ENCODE results near the gene SAMHD1. TPM values are rescaled to one million over a fixed set of nuclear protein-coding genes. Genes with fewer than 3 reads are reported as not detected.

The SAMHD1 gene
- total and polyA plus RNA-seq, 2 of the 13 experiments (the other 11 are each of a cell fraction or from before 2014, with no cell fraction given), result 16.9 to 43.5 TPM

GRCh38 chr20:36890586-36890985 lies 60.9 kb downstream of the SAMHD1 start:
- 93% methylated on average over 9 of the region's 9 CpGs for WGBS (ENCODE audit: low lambda C conversion rate)
- CTCF ChIA-PET (ENCODE audit: low intra/inter-chr PET ratio, low total read pairs), result no interaction called here

More at GRCh38 chr20:36890586-36890985, 60.9 kb downstream of the SAMHD1 start:
- no peaks in the 10 kb centered on the region for H3K27me3 ChIP-seq (ENCODE audit: control insufficient read depth in 1 of 2, insufficient read depth in 2 of 2, low read length in 2 of 2)
- no TSS peak for BruUV-seq (replicated peaks)
- H3K9ac ChIP-seq (ENCODE audit: insufficient read depth, low read depth, low read length), result no peak overlapping the region
- no peaks in the 10 kb centered on the region for H3K9me3 ChIP-seq (ENCODE audit: low read length)
- FAIRE-seq (no peak), DNase-seq (ENCODE audit: low spot score) (no peak), ATAC-seq (no peak)
- H3K4me2 ChIP-seq (ENCODE audit: low read depth, low read length), result no peak overlapping the region
- H3K36me3 ChIP-seq (replicated peaks in 1 of 2; ENCODE audit: control insufficient read depth in 1 of 2, insufficient read depth in 2 of 2, low read length in 2 of 2), result peaks cover 8 to 27% of the 10 kb centered on the region in 2 experiments
- no peak overlapping the region for H2AFZ ChIP-seq (ENCODE audit: low read length)
- intact Hi-C loops (cut with micrococcal nuclease; ENCODE audit: unreplicated experiment) (no loop called here), in situ Hi-C loops (cut with HindIII; ENCODE audit: extremely low pct_ligation_motif_present, low pct_unique_long_range_greater_than_20kb) (no loop called here)
- peaks cover 7% of the 10 kb centered on the region for H3K4me1 ChIP-seq (ENCODE audit: insufficient read depth, low read length)
- TF ChIP-seq FOXP4 (CRISPR knock-in tag; IDR thresholded peaks at IDR 0.05), result no peak
- TF ChIP-seq ZNF552 (CRISPR knock-in tag; IDR thresholded peaks at IDR 0.05; ENCODE audit: borderline replicate concordance), result no peak
- no peak for TF ChIP-seq CAMTA2 (CRISPR knock-in tag; IDR thresholded peaks at IDR 0.05; ENCODE audit: borderline replicate concordance)
- no peak for TF ChIP-seq ZNF616 (CRISPR knock-in tag; IDR thresholded peaks at IDR 0.05; ENCODE audit: low read depth)
- TF ChIP-seq ZNF883 (CRISPR knock-in tag; IDR thresholded peaks at IDR 0.05; ENCODE audit: not compliant biosample characterization), result no peak
- TF ChIP-seq ZNF101 (CRISPR knock-in tag; IDR thresholded peaks at IDR 0.05; ENCODE audit: borderline replicate concordance, low read depth), result no peak
- no peak for TF ChIP-seq POLR2G (IDR thresholded peaks at IDR 0.05; ENCODE audit: low read depth, low read length)
- TF ChIP-seq ZNF841 (CRISPR knock-in tag; IDR thresholded peaks at IDR 0.05; ENCODE audit: borderline replicate concordance), result no peak
- TF ChIP-seq ZNF749 (CRISPR knock-in tag; IDR thresholded peaks at IDR 0.05; ENCODE audit: borderline replicate concordance), result no peak
- no peak for TF ChIP-seq TCF12 (IDR thresholded peaks at IDR 0.05)
- TF ChIP-seq TCF12 (CRISPR knock-in tag; IDR thresholded peaks at IDR 0.05), result no peak
- TF ChIP-seq ZNF414 (CRISPR knock-in tag; IDR thresholded peaks at IDR 0.05), result no peak
- TF ChIP-seq NFATC3 (CRISPR knock-in tag; IDR thresholded peaks at IDR 0.05), result no peak
- no peak for TF ChIP-seq ETV5 (CRISPR knock-in tag; IDR thresholded peaks at IDR 0.05; ENCODE audit: borderline replicate concordance)
- no peak for TF ChIP-seq SMAD9 (CRISPR knock-in tag; IDR thresholded peaks at IDR 0.05)
- TF ChIP-seq ZNF776 (CRISPR knock-in tag; IDR thresholded peaks at IDR 0.05), result no peak
- TF ChIP-seq PAXIP1 (CRISPR knock-in tag; conservative IDR thresholded peaks at IDR 0.05), result no peak
- POLR2A ChIA-PET, result no interaction called here
- no peak overlapping the region for H3K4me3 ChIP-seq (replicated peaks in 1 of 3; ENCODE audit: insufficient read depth in 1 of 3, low read depth in 2 of 3, low read length in 3 of 3)
- no peaks in the 10 kb centered on the region for H4K20me1 ChIP-seq (ENCODE audit: insufficient read depth, low read length)
- no peak overlapping the region for H3K27ac ChIP-seq (ENCODE audit: extremely low read length, insufficient read depth, low read length)
- H3K79me2 ChIP-seq (ENCODE audit: insufficient read depth, low read length), result no peaks in the 10 kb centered on the region
